Measurements from ENCODE around the gene PRPF38B. TPM values are rescaled to one million over a fixed set of nuclear protein-coding genes. Genes with fewer than 3 reads are reported as not detected.

PRPF38B gene
- 13.2 and 13.9 TPM in 2 replicates for total RNA-seq

DNA sequence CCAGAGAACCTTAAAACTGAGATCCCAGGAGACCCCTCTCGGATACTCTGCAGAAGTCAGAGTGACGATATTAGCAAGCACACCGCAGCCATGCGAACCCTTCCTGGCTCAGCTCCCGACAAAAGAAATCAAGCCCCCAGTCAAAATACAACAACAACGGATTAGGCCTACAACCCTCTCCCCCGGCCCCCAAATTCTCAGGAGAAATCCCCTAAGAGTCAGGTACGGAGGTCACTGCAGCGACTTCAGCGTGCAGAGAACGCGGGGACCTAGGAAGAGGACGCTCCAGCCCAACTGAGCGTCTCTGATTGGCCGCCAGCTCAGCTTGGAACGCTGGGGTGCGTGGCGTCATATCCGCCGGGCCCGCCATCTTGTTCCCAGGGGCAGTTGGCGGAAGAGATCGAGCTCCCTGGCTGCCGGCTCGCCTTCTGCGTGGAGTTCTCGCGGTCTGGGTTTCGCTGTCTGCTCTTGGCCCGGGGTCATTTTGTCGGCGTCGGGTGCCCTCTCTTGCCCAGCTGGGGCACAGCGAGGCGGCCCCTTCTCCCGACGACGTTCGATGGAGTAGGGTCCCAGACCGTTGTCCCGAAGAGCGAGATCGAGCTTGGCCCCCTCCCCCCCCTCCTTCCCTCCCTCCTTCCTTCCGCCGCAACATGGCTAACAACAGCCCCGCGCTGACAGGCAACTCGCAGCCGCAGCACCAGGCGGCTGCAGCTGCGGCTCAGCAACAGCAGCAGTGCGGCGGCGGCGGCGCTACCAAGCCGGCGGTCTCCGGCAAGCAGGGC lies at the start of gene PRPF38B:
TSS of gene PRPF38B (plus strand) at position 369 of the 782 bp plus-strand sequence. CDS start at position 651, 282 bp downstream.

GRCh38 chr1:108661030-108661609 lies 31.0 kb upstream of the PRPF38B start, which contains the start of gene HENMT1:
HENMT1 (minus strand) TSS chr1:108661093; CDS start chr1:108659884, 1,209 bp downstream.

DNA sequence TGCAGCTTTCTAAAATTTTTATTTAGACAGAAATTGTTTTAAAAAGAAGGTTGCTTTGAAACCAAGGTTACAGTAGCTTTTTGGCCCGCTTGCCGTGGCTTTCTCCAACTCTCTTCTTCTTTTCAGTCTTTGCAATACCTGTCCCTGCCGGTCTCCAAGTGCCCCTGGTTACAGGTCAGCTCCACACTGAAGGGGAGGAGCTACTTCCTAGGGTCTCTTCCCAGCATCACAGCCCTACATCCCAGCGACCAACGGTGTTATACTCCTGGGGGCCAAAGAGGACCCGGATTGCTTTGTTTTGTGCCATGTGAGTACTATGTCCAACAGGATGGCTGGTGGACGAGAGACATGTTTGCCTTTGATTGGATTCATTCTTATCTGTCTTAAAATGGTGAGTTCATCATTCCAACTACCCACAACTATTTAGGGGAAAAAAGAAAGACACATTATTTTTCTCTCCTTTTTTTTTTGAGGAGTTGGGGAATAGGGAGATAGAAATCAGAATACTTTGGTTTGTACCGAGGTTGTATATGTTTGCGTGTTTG lies 20.6 kb downstream of the PRPF38B start, which contains the start of gene FNDC7:
TSS of gene FNDC7 (plus strand) at position 303 of the 545 bp plus-strand sequence. CDS start at position 329, 26 bp downstream.

DNA sequence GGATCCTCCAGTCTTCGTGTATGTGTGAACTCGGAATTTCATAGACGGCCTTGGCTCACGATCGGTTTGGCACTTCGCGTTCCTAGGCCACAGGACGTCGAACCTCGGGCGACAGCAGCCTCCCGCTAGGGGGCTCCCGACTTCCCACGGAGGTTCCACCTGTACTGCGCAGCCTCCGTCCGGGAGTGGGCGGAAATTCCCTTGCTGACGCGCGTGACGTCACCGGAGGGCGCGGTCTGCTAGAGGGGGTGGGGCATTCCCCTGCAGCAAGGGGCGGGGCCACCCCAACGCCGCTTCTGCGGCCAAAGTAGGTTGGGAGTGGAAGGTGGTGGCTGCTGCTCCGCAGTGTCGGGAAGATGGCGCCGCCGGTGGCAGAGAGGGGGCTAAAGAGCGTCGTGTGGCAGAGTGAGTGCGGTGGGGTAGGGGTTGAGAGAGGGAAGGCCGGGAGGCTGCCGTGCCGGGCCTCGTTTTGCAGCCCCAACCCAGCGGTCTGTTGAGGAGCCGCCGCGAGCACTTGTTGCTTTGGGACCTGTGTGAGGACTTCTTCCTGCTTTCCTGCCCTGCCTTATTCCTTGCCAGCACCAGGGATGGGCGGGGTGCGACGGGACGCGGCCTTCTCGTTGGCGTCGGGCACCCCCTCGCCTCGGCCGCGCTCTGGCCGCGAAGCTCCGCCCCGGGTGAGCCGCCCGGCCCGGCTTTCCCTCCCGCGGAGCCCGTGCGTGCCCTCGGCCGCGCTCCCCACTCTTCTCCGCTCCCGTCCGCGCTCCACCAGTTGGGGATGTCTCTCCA lies 54.5 kb downstream of the PRPF38B start, which contains the start of gene STXBP3:
TSS of gene STXBP3 (plus strand) at position 293 of the 789 bp plus-strand sequence. CDS start at position 357, 64 bp downstream.

Other genes with a start within 250 kb of the PRPF38B start
- gene NBPF6, start 242.0 kb upstream of the PRPF38B start, total RNA-seq = 0.07 and 0.10 TPM in 2 replicates
- gene EEIG2, start 132.2 kb upstream of the PRPF38B start, total RNA-seq = 18.0 and 32.5 TPM in 2 replicates
- 1.9 and 3.4 TPM in 2 replicates for gene HENMT1, start 31.2 kb upstream of the PRPF38B start, total RNA-seq
- gene FNDC7, start 20.6 kb downstream of the PRPF38B start, total RNA-seq = 0.07 and 0.33 TPM in 2 replicates
- gene STXBP3, start 54.4 kb downstream of the PRPF38B start, total RNA-seq = 40.9 and 53.8 TPM in 2 replicates
- gene AKNAD1, start 164.8 kb downstream of the PRPF38B start, total RNA-seq = 0.33 TPM in 1 of 2 replicates, not detected in the other
- 8.7 and 24.4 TPM in 2 replicates for gene GPSM2, start 184.7 kb downstream of the PRPF38B start, total RNA-seq